A673 (cell line): ENCODE measurements around the gene GADD45A. TPM values are rescaled to one million over a fixed set of nuclear protein-coding genes. Genes with fewer than 3 reads are reported as not detected.
A peak's percentile ranks its signal among the peaks of the same experiment; 100 is the strongest.

ENCODE experiments used
- BruUV-seq: library from RNA; stranded (reverse); fragments of 400-500 nt; replicated peaks from 2 replicates; lab custom pipeline; 2021; lab: Mats Ljungman, UMichigan
- CTCF ChIA-PET: fragments of 300-600 bp; sonication (Branson Sonifier 250); formaldehyde crosslinking; loops from one replicate; lab custom pipeline; 2022; ENCODE audit warnings: antibody characterized with exemption; lab: Charles Lee
- POLR2A ChIA-PET: fragments of 300-600 bp; sonication (Branson Sonifier 250); formaldehyde crosslinking; loops from one replicate; lab custom pipeline; 2022; ENCODE audit warnings: antibody characterized with exemption; ENCODE audit not compliant: low non-redundant PET; lab: Charles Lee
- DNase-seq: peaks from one replicate; pipeline ENCODE4 v3.0.0-alpha.2; 2015; ENCODE audit warnings: low spot score
- H3K27ac ChIP-seq: fragments of 200-600 bp; sonication (generic); 2 replicates; pipeline ENCODE4 v1.5.1; 2016; ENCODE audit warnings: mixed run types, low read depth, mild to moderate bottlenecking, mixed read lengths, antibody characterized with exemption, low read length; ENCODE audit not compliant: poor library complexity, severe bottlenecking
- H3K27me3 ChIP-seq: fragments of 200-600 bp; sonication (generic); replicated peaks from 2 replicates; pipeline ENCODE4 v1.6.1; 2017; ENCODE audit warnings: mixed run types, low read depth, mild to moderate bottlenecking, mixed read lengths, antibody characterized with exemption, low read length; ENCODE audit not compliant: insufficient read depth, poor library complexity
- H3K36me3 ChIP-seq: fragments of 200-600 bp; sonication (generic); 2 replicates; pipeline ENCODE4 v1.6.1; 2016; ENCODE audit warnings: mixed run types, mild to moderate bottlenecking, mixed read lengths, antibody characterized with exemption, low read length; ENCODE audit not compliant: insufficient read depth, poor library complexity, severe bottlenecking
- H3K4me1 ChIP-seq: fragments of 200-600 bp; sonication (generic); 2 replicates; pipeline ENCODE4 v1.6.1; 2017; ENCODE audit warnings: mixed run types, mild to moderate bottlenecking, mixed read lengths, antibody characterized with exemption, low read length; ENCODE audit not compliant: insufficient read depth, poor library complexity, severe bottlenecking
- H3K4me3 ChIP-seq: fragments of 200-600 bp; sonication (generic); 2 replicates; pipeline ENCODE4 v1.5.1; 2016; ENCODE audit warnings: low read depth, mixed run types, mild to moderate bottlenecking, mixed read lengths, low read length; ENCODE audit not compliant: poor library complexity, severe bottlenecking
- H3K9me3 ChIP-seq: fragments of 200-600 bp; sonication (generic); 2 replicates; pipeline ENCODE4 v1.6.1; 2016; ENCODE audit warnings: mixed run types, low read depth, mild to moderate bottlenecking, mixed read lengths, antibody characterized with exemption, low read length; ENCODE audit not compliant: poor library complexity, severe bottlenecking
- EZH2 ChIP-seq: fragments of 200-600 bp; sonication (generic); IDR thresholded peaks from 2 replicates; pipeline ENCODE4 v1.6.1; 2017; ENCODE audit warnings: borderline replicate concordance, low read depth, mild to moderate bottlenecking, mixed read lengths, antibody characterized with exemption, low read length; ENCODE audit not compliant: poor library complexity, severe bottlenecking
- intact Hi-C: fragments of 100-400 bp; cut with micrococcal nuclease; formaldehyde crosslinking; loops from one replicate; pipeline ENCODE4 v1.10.0; 2022; ENCODE audit not compliant: unreplicated experiment
- total RNA-seq: library from RNA; stranded (reverse); gene quantifications from 2 replicates; pipeline ENCODE4 v1.2.3, GENCODE V29; 2021
- TF ChIP-seq, protein P1 (sequence below): fragments of 300-800, 200-600 bp; sonication (generic); conservative IDR thresholded peaks from 2 replicates; pipeline ENCODE4 v1.5.1; 2017; ENCODE audit warnings: low read depth, mild to moderate bottlenecking, antibody characterized with exemption, low read length, moderate library complexity, mixed read lengths

The GADD45A gene
- total RNA-seq, 1 experiment from 2014 or later = 39.7 TPM

DNA sequence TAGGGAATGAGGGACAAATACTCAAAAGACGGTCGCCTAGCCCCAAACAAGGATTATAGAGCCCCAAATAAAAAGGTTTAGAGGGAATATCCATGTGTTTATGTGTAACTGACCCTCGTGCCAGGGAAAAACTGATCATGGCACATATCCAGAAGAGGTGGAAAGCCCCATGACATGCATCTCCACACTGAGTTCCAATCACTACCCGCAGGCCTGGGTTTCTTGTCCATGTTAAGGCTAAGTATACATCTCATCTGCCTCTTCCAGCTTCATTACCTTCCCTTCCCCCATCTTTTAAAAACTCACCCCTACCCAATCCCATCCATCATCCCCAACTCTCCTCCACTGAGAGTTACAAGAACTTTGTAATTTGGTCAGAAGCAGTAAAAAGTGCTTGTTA, 15.2 kb downstream of the GADD45A start:
- H3K4me1 ChIP-seq = no peaks in the 10 kb centered on the region
- ChIA-PET POLR2A (no interaction called here), CTCF (interaction anchor here (0.6 kb wide), 1 partner anchor 11 kb away, joined by 7 read pairs; no protein-coding TSS in a partner anchor)
- H3K27me3 ChIP-seq = no peaks in the 10 kb centered on the region
- H3K27ac ChIP-seq = no peak overlapping the region
- TF ChIP-seq, protein P1, sequence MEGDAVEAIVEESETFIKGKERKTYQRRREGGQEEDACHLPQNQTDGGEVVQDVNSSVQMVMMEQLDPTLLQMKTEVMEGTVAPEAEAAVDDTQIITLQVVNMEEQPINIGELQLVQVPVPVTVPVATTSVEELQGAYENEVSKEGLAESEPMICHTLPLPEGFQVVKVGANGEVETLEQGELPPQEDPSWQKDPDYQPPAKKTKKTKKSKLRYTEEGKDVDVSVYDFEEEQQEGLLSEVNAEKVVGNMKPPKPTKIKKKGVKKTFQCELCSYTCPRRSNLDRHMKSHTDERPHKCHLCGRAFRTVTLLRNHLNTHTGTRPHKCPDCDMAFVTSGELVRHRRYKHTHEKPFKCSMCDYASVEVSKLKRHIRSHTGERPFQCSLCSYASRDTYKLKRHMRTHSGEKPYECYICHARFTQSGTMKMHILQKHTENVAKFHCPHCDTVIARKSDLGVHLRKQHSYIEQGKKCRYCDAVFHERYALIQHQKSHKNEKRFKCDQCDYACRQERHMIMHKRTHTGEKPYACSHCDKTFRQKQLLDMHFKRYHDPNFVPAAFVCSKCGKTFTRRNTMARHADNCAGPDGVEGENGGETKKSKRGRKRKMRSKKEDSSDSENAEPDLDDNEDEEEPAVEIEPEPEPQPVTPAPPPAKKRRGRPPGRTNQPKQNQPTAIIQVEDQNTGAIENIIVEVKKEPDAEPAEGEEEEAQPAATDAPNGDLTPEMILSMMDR = no peak
- TF ChIP-seq EZH2 = no peak
- no peaks in the 10 kb centered on the region for H3K9me3 ChIP-seq
- BruUV-seq = no TSS peak
- no peak overlapping the region for H3K4me3 ChIP-seq
- intact Hi-C loops = no loop called here
- DNase-seq = no peak
- no peaks in the 10 kb centered on the region for H3K36me3 ChIP-seq

- H3K4me1 ChIP-seq = no peaks in the 10 kb centered on the region
- POLR2A ChIA-PET = no interaction called here
- no TSS peak for BruUV-seq
- H3K4me3 ChIP-seq = no peak overlapping the region
- no peaks in the 10 kb centered on the region for H3K9me3 ChIP-seq
- TF ChIP-seq EZH2 = no peak
- TF ChIP-seq, protein P1 = 0 out of 2 replicates have a peak, but pooled peaks have one; percentile 4
- H3K27ac ChIP-seq = no peak overlapping the region
- H3K27me3 ChIP-seq = no peaks in the 10 kb centered on the region
- CTCF ChIA-PET = interaction anchor here (0.6 kb wide), 1 partner anchor 10 kb away, joined by 7 read pairs; no protein-coding TSS in a partner anchor
- intact Hi-C loops = no loop called here
- DNase-seq = no peak
- no peaks in the 10 kb centered on the region for H3K36me3 ChIP-seq
These were observed 15.8 kb downstream of the GADD45A start for GRCh38 chr1:67700692-67701410.

DNA sequence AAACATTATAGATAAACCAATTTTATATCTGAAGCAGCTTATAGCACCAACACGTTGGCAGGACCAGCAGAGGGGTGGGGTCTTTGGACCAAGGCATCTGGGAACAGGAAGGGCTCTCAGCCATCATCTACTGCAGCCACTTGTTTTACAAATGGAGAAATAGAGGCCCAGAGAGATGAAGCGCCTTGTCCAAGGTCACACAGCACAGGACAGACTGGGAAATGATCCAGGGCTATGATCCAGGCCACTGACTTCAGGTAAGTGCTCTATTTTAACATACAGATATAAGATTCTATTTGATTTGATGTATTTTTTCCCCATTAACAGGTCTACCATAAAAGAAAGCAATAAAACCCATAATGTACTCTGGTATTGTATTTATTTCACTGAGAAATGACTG, 16.9 kb downstream of the GADD45A start:
- Histone ChIP-seq H3K4me1 (no peaks in the 10 kb centered on the region), H3K27ac (no peak overlapping the region), H3K9me3 (no peaks in the 10 kb centered on the region), H3K4me3 (no peak overlapping the region), H3K36me3 (no peaks in the 10 kb centered on the region), H3K27me3 (no peaks in the 10 kb centered on the region)
- no TSS peak for BruUV-seq
- POLR2A ChIA-PET = no interaction called here
- CTCF ChIA-PET = interaction anchor here (0.5 kb wide), 1 partner anchor 15 kb away, joined by 3 read pairs; no protein-coding TSS in a partner anchor
- TF ChIP-seq, protein P1 = no peak
- no peak for TF ChIP-seq EZH2
- intact Hi-C loops = no loop called here
- no peak for DNase-seq
